NCI-H2107 treated with DMSO at 0.1 percent for 48 hours (cell line): ENCODE data around the gene TNS4.

Experiments
- DNase-seq: peaks from one replicate; lab custom pipeline; 2025; ENCODE audit not compliant: unreplicated experiment; lab: John Stamatoyannopoulos, UW

TNS4 gene

GRCh38 chr17:40535924-40536294 lies 34.5 kb upstream of the TNS4 start:
- no peak for DNase-seq

GRCh38 chr17:40535438-40535837 lies 34.0 kb upstream of the TNS4 start:
- no peak for DNase-seq

- DNase-seq, result no peak
Observed at GRCh38 chr17:40534371-40535189, 33.2 kb upstream of the TNS4 start.

DNA sequence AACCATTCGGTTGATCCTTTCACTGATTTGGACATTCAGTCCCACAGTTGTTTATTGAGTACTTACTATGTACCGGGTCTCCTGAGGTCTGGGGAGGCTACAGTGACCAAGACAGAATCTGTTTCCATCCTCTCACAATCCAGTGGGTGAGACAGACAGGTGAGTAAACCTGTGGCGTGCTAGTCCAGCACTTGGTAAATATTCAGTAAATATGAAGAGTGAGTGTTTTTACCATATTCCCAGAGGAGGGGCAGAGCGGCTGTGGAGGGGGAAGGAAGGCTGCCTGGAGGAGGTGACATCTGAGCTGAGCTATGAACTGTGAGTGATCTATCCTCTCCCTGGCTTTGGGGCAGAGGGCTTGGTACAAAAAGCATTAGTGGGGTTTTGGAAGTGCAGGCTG lies 32.5 kb upstream of the TNS4 start:
- DNase-seq, result no peak

DNA sequence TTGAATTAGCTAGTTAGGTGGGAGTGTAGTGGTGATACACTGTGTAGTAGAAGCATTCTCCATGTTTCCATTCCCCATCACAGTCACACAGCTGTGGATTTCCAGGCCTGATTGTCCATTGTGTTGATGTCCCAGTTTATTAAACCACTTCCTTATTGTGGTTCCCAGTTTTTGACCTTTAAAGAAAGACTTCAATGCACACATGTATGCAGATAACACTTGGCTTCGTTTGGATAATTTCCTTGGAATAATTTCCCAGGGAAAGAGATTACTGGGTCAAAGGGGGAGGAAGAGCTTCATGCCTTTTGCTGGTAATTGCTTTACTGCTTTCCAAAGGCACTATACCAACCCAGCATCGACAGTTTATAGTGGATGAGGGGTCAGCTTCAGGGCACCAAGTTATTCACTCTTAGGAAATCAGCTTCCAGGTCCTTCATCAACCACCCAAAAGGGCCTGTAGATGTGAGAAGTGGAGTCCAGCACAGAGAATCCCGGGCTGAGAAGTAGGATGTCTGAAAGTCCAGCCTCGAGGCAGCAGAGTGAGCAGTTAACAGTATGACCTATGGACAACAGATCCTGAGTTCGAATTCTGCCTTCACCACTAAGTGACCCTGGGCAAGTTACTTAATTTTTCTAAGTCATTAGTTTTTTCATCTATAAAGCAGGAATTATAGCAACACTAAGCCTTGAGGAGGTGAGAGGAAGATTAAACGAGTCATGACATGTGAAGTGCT lies 31.3 kb upstream of the TNS4 start:
- no peak for DNase-seq

- DNase-seq, result no peak
Observed at GRCh38 chr17:40531051-40531991, 29.9 kb upstream of the TNS4 start.

DNA sequence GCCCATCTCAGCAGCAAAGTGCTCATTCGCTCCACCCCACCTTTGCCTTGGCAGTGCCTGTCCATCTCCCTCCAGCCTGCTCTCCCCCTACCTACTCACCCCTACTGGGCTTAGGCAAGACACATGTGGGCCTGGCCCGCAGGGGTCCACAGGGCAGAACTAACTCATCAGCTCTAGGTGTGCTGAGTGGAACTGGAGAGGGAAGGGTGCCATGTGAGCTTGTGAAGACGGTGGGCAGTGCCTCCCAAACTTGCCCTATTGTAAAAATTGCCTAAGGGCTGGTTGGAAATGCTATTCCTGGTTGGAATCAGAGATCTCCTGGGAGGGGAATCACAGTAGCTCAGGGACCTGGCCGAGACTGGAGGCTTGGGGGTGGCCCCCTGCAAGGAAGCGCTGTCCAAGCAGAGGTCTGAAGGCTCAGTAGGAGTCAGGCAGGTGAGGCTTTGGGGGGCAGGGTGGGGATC lies 29.1 kb upstream of the TNS4 start:
- DNase-seq, result no peak

GRCh38 chr17:40529991-40530390 lies 28.6 kb upstream of the TNS4 start:
- no peak for DNase-seq

- DNase-seq, result no peak
Observed at GRCh38 chr17:40528692-40529417, 27.4 kb upstream of the TNS4 start.

- no peak for DNase-seq
Observed at GRCh38 chr17:40526668-40527067, 25.2 kb upstream of the TNS4 start.

DNA sequence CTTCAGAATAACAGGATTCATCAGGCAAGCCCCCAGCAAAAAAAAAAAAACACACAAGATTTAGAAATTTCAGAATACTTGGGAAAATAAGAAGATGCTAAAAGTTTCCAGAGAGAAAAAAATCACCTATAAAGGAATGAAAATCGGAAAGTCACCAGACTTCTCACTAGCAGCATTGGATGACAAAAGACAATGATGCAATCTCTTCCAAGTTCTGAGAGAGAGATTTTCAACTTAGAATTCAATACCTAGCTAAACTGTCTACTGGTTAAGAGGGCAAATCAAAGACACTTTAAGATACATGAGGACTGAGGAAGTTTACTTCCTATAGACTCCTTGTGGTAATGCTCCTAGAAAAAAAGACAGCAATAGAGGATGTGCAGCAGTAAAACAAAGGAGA lies 23.9 kb upstream of the TNS4 start:
- DNase-seq, result no peak

DNA sequence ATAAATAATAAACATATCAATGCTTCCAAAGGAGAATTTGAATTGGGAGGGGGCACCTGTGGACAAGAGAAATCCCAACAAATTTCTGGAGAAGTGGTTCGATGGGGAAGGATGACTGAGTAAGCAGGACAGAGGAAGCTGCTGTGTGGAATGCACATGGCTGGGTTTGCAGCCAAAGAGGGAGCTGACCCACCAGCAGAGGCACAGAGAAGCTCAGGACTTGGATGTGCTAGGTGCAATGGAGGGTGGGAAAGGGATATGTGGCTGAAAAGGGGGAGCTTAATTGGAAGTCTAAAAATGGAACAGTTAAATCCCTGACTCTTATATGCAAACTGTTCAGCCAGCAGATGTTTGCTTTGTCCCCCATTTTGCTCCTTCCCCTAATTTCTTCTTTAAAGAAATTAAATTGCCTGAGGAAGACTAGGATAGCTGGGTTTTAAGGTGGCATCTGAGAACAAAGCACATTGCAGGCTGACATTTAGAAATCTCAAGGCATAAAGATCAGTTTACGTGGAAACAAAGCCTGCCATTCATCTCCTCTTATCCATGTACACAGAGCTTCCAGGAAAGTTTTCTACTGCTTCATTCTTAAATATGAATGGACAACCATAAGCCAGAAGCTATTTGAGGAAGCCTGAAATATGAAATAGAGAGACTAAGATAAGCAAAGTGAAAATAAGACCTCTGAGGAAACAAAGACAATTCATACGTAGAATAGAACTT lies 23.0 kb upstream of the TNS4 start:
- no peak for DNase-seq

DNA sequence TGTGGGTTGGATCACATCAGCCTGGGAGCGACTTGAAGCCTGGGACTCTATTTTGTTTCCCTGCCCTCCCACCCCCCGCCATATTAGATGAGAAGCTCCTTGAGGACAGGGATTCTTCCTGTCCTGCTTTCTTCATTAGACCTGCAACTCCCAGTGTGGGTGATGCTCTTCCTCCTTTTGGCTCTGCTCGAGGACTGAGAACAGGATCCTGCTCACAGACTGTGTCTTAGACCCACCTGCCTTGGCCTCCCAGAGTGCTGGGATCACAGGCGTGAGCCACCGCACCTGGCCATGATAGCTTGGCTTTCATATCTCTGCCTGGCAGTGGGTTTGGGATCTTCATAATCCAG lies 21.5 kb upstream of the TNS4 start:
- DNase-seq, result no peak

DNA sequence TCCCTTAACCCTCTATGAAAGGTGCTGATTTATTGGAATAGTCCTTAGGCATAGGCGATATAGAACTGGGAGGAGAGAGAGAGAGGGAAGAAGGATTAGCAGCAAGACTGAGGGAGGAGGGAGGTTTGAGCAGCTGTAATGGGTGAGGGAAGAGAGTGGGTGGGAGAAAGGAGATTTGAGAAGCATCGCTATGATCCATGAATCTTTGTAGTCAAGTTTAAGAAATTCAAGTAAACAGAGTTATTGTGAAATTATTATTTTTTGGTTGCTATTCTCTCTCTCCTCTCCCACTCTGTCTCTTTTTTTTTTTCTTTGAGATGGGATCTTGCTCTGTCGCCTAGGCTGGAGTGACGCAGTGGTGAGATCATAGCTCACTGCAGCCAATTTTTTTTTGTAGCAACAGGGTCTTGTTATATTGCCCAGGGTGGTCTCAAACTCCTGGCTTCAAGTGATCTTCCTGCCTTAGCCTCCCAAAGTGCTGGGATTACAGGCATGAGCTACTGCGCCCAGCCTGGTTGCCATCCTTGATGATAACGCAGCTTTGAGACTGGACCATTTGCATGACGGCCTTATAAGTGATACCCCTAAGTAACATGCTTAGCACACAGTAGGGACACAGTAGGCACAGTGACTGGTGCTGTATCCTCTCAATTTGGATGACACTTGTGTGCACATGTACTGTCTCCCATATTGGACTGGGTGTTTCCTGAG lies 21.0 kb upstream of the TNS4 start:
- no peak for DNase-seq

DNA sequence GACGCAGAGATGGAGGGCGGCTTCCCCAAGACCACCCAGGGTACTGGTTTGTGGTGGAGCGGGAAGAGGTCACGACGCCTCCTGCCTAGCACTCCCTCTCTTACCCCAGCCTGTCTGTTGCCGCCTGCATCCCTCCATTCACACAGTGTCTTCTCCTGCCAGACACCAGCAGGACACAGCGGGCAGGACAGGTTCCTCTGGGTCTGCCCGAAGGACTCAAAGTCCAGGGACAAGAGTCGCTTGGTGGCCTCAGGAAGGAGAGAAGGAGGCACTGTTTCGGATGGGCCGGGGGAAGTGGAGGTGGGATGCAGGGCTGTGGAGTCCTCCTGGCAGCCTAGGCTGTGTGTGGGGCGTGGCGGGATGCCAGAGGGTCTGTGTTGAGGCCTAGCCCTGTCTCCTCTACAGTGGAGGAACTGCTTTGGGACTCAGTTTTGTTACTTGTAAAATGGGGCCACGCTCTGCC lies 19.6 kb upstream of the TNS4 start:
- no peak for DNase-seq

DNA sequence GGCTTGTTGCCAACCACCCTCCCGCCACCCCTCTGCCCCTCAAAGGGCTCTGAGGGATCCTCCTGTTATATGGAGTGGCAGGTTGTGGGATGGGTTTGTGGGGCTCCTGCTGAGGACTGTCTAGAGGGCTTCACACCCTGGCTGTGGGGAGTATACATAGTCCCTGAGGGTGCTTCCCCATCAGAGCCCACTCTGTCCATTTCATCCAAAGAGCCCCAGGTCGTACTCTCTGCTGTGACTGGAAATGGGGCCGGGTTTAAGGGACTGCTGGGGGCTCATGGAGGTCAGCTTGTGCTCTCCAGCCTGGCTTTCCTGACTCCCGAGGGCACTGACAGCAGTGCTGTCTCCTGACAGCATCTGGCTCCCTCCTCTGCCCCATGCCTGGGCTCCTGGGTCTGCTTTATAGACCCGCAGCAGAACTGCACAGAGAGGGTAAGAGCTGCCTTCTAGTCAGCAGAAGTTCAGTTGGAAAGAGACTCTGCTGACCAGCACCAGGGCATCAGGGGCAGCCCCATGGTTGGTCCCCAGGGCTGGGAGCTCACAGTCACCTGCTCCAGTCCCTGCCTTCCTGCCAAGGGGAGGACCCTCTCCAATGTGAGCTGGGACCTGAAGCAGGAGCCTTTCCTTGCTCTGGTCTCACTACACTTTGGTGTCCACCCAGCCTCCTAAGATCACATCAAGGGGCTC lies 17.8 kb upstream of the TNS4 start:
- DNase-seq, result no peak

DNA sequence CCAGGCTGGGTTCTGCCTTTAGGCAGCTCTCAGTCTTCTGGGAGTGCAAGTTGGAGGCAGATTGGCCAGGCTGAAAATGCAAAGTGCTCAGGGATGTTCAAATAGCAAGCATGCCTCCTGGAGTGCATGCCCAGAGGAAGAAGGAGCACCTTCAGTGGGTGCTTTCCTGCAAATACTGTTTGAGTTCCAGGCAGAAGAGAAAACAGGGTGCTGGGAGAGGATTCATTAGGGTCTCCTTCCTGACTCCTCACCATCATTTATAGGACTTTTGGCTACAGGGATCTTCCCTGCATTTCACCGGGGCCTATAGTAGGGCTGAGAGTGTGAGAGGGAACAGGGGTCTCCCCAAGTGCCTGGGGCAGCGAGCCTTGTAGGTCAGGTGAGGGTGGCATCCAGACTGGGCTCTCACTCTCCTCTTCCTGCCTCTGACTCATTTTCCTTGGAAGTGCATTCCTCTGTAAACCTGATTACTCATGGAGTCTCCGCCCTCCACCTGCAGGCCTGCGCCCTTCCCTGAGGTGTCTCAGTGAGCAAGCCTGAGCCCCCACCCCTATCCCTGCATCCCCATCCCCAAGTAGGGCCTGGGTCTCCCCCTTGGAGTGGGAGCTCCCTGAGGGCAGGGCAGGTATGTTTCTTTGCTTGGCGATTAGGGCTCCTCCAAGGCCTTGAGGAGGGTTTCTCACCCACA lies 17.1 kb upstream of the TNS4 start:
- no peak for DNase-seq

GRCh38 chr17:40517981-40518380 lies 16.6 kb upstream of the TNS4 start:
- DNase-seq, result no peak
